ENCODE measurements around the gene HOXB4.

The HOXB4 gene

DNA sequence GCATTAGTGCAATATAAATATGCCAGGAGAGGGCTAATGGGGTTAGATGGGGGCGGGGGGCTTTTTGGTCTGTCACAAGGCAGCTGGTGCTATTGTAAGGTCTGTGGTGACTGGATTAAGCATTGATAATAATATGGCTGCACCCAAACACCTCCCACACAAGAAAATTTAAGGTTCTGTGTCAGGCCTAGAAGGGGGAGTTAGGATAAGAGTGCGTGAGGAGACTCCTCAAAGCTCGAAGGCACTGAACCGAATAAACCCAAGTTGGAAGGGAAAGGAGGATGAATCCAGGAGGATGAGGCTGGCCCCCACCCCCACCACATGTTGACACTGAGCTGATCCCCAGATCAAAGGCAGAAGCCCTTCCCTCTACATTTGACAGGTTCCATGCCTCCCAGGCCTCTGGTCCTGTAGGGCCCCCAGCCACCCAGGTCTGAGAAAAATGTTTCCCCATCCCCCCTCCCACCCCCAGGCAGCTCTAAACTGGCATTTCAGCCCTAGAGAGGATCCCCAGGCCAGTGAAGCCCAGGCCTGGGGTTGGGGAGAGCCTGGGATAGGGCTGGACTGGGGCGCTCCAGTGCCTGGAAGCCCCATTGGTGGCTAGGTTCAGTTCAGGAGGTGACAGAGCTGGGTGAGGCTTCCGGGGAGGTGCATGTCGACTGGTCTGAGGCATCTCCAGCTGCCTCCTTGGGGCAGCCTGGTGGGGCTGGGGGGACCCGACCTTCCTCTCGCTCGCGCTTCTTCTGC lies 49.0 kb downstream of the HOXB4 start:
- peak; percentile 43 for DNase-seq (ENCODE audit: low spot score)

DNA sequence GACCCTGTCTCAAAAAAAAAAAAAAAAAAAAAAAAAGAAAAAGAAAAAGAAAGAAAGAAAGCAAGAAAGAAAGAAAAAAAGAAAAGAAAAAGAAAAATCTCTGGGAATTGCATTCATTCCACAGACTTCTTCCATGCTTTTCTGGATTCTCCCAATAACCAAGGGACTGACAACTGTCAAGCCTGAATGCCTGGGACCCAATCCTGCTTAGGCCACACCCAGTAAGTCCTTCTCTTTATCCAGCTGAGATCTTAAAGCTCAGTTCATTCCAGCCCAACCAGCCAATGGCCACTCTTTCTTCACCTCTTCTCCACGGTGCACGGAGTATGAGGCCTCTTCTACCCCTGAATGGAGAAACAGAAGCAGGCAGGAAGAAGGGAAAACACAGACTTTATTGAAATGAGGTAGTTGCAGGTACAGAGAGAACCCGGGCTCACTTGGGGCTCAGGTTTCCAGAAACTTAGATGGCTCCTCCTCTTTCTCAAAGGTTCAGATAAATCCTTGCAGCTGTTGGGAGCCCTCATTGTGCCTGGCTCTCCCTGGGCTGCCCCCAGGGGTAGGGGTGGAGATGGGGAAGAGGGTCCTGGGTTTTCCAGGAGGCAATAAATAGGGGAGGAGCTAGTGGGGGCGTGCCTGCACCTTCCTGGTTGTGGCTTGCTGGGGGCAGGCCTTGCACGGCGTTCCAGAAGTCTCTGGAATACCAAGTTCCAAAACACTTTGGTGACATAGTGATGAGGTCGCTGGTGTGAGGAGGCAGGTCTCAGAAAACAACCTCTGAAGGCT lies 49.8 kb downstream of the HOXB4 start:
- no peak for DNase-seq (ENCODE audit: low spot score)

DNA sequence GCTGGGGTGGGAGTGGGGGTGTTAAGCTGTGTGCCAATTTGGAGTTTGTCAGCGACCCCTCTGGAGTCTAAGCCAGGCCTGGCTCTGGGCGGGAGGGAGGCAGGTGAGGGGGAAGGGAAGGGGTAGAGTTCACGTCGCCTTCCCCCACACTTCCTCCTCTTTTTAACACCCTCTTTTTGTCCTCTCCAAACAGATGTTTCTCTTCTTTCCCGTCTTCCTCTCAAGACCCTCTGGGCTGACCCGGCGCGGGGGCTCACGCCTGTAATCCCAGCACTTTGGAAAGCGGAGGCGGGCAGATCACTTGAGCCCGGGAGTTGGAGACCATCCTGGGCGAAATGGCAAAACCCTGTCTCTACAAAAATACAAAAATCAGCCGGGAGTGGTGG lies 50.6 kb downstream of the HOXB4 start:
- no peak for DNase-seq (ENCODE audit: low spot score)

DNA sequence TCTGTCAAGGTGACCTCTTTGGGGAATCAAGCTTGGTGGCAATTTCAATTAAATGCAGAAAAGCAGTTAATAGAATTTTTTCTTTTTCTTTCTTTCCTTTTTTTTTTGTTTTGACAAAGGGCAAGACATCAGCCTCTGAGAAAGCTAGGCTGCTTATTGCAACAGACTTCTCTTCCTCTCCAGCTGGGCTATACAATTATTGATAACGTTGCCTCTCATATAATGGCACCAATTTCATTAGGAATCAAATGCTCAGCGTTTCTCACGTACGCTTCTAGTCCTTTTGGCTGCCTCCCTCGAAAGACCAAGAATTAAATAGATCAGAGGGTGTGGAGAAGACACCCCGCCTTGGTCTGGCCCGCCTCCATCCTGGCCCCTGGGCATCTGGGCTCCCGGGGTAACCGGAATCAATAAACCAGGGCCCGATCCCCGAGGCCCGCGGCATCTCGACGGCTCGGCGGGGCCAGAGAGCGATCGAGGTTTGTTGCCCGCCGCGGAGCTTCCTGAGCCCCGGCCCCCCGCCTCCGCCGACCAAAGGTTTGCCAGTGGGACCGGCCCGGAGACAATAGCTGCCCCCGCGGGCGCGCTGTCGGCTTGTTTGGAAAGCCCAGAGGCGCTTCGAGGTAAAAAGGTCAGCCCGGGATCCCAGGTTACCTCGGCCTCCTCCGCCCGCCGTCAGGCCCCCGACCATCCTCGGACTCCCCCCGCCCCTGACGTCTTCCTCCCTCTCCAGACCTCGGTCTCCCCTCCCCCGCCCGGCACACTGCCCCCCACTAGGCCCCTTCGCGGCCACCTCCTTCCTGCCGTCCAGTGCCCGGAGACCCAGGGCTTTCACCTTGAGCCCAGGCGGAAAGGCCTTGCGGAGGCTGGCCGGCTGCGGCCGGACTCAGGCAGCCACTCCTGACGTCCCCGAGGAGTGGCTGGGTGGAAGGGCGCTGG lies 51.3 kb downstream of the HOXB4 start:
- DNase-seq (ENCODE audit: low spot score) = no peak
